Neuron (in vitro differentiated cells): ENCODE measurements around the gene ST6GALNAC6.

Experiments
- H2AFZ ChIP-seq: one replicate; pipeline ENCODE4 v1.6.1; 2013; ENCODE audit warnings: low read depth, mild to moderate bottlenecking, inconsistent platforms, low read length, moderate library complexity
- H3K27me3 ChIP-seq: one replicate; pipeline ENCODE4 v1.6.1; 2013; ENCODE audit warnings: low read length; ENCODE audit not compliant: insufficient read depth
- H3K36me3 ChIP-seq: one replicate; pipeline ENCODE4 v1.6.1; 2013; ENCODE audit warnings: low read length; ENCODE audit not compliant: insufficient read depth
- H3K4me1 ChIP-seq: one replicate; pipeline ENCODE4 v1.6.1; 2013; ENCODE audit warnings: low read length; ENCODE audit not compliant: insufficient read depth
- H3K4me3 ChIP-seq: 2 replicates; pipeline ENCODE4 v1.5.1; 2013; ENCODE audit warnings: mild to moderate bottlenecking, low read length, moderate library complexity
- H3K9me3 ChIP-seq: one replicate; pipeline ENCODE4 v1.6.1; 2013; ENCODE audit warnings: low read length

The ST6GALNAC6 gene, protein sequence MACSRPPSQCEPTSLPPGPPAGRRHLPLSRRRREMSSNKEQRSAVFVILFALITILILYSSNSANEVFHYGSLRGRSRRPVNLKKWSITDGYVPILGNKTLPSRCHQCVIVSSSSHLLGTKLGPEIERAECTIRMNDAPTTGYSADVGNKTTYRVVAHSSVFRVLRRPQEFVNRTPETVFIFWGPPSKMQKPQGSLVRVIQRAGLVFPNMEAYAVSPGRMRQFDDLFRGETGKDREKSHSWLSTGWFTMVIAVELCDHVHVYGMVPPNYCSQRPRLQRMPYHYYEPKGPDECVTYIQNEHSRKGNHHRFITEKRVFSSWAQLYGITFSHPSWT

DNA sequence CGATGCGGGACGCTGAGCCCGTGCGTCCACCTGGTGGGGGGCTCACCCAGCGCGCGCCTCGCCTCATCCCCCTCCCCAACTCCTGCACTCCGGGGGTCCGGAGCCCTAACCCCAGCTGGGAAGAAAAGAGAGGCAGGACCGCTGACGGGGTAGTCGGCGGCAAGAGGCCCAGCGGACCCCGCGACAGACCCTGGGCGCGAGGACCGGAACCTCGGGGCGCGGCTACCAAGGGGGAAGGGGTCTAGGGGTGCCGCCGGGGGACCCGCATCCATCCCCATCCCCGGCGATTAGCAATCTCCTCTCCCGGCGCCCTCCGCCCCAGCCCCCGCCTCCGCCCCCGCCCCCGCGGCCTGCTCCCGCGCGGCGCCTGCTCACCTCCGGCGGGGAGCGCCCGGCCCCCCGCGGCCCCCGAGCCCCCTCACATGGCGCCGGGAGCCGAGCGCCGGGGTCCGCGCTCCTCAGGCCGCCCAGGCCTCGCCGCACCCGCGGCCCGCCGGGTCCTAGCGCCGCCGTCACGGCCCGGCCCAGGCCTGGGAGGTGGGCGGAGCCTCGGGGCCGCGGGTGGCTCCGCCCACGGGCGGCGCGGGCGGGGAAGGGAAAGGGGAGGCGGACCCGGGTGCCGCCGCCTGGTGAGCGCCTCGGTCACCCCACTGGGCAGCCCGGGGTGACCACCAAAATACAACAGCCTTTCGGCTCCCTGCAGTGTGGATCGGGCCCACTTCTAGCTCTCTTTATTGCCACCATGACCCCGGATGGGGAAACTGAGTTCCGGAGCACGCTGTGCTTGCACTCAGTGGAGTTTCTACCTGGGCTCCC, at the start of gene ST6GALNAC6:
Gene ST6GALNAC6, minus strand, starts transcription at position 476 of the 816 bp plus-strand sequence. CDS start 1,622 bp downstream, outside the sequence.
- Histone ChIP-seq H3K4me1 (peaks cover 29% of the 10 kb centered on the region), H3K9me3 (peaks cover 12% of the 10 kb centered on the region), H3K36me3 (peaks cover 18% of the 10 kb centered on the region), H3K4me3 (peak within 1 kb of the TSS; percentile 73), H2AFZ (peak within 1 kb of the TSS; percentile 50), H3K27me3 (no peaks in the 10 kb centered on the region)

DNA sequence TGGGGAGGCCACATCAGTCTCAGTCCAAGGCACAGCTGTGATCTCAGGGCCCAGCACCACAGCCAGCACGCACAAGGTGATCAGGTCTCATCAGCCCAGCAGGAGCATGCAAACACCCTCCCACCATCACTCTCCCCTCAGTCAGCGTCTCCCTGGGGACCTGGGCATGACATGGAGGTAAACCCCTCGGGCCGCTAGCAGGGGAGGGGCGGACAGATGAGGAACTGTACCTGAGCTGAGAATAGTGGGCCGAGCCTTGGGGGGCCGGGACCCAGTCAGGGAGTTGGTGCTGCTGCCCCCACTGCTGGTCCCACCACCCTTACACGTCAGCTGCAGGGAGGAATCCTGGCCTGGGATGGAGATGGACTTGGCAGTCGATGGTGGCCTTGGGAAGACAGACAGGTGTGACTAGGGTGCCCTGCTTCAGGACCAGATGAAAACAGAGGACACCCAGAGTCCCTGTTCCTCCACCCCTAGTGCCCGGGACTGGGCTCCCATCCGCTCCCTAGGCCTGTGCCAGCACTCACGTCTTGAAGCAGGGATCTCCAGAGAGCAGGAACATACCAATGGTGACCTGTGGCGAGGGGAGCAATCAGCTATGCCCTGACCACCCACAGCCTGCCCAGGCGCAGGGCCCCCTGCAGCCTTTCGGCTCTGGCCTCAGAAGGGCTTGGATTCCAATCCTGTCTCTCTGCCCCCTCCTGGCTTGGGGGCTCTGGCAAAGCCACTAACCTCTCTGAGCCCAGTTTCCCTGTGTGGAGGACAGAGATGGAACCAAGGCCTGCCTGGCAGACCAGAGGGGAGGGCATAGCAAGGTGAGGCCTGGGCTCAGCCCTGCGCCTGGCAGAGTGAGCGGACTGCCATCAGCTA, 48.7 kb upstream of the ST6GALNAC6 start:
- H3K27me3 ChIP-seq: no peaks in the 10 kb centered on the region
- H3K36me3 ChIP-seq: peaks cover 19% of the 10 kb centered on the region
- H3K4me1 ChIP-seq: peaks cover 14% of the 10 kb centered on the region
- no peaks in the 10 kb centered on the region for H3K9me3 ChIP-seq
- H2AFZ ChIP-seq: no peak overlapping the region
- H3K4me3 ChIP-seq: no peak overlapping the region

DNA sequence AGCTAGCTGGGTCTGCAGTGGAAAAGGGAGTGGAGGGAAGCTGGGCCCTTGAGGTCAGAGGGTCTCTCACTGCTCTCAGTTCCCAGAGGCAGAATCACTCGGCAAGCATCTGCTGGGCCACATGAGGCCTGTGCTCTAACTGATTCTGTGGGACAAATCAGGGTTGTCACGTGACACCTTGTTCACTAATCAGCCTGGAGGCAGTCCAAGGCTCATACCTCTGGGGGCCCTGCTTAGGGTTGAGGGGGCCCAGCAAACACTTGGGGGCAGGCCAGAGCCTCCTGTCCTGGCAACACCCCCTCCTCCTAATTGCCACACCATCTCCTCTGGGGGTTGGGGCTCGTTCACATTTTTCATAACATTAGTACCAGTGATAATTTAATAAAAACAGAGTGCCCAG, 47.3 kb upstream of the ST6GALNAC6 start:
- peaks cover 16% of the 10 kb centered on the region for H3K4me1 ChIP-seq
- H3K27me3 ChIP-seq: no peaks in the 10 kb centered on the region
- no peak overlapping the region for H2AFZ ChIP-seq
- H3K4me3 ChIP-seq: no peak overlapping the region
- no peaks in the 10 kb centered on the region for H3K9me3 ChIP-seq
- peaks cover 27% of the 10 kb centered on the region for H3K36me3 ChIP-seq

DNA sequence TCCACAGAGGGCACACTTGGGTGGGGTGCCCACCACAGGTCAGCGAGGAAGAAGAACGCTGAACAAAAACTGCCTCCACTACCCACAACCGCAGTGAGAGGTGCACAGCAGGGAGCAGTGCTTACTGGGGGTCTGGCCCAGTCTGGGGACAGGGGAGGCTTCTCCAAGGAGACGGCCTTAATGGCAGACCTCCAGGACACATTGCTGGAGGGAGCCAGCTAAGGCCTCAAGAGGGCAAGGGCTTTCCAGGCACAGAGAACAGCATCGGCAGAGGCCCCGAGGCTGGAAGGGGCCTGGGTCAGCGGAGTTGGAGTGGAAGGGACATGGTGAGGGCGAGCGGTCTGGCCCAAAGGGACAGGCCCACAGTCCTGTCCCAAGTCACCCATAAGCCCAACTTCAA, 46.5 kb upstream of the ST6GALNAC6 start:
- no peak overlapping the region for H2AFZ ChIP-seq
- H3K4me1 ChIP-seq: peaks cover 12% of the 10 kb centered on the region
- H3K27me3 ChIP-seq: no peaks in the 10 kb centered on the region
- no peaks in the 10 kb centered on the region for H3K9me3 ChIP-seq
- no peak overlapping the region for H3K4me3 ChIP-seq
- H3K36me3 ChIP-seq: peaks cover 31% of the 10 kb centered on the region

DNA sequence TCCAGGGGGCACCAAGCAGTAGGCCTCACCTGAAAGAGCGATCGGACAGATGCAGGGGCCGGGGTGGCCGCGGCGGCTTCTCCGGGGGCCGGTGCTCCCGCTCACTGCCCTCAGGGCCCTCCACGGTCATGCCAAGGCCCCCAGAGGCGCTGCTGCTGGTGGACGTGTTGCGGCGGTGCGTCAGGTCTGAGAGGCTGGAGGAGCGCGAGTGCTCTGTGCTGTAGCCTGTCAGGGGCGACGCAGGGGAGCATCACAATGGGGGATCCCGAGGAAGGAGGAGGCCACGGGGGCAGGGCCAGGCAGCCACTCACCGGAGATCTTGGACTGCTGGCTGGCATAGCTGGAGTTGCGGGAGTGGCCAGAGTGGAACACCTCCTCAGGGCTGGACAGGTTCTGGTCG, 45.9 kb upstream of the ST6GALNAC6 start:
- Histone ChIP-seq H3K4me3 (no peak overlapping the region), H3K36me3 (peaks cover 37% of the 10 kb centered on the region), H3K4me1 (peaks cover 6% of the 10 kb centered on the region), H2AFZ (no peak overlapping the region), H3K27me3 (no peaks in the 10 kb centered on the region), H3K9me3 (no peaks in the 10 kb centered on the region)

DNA sequence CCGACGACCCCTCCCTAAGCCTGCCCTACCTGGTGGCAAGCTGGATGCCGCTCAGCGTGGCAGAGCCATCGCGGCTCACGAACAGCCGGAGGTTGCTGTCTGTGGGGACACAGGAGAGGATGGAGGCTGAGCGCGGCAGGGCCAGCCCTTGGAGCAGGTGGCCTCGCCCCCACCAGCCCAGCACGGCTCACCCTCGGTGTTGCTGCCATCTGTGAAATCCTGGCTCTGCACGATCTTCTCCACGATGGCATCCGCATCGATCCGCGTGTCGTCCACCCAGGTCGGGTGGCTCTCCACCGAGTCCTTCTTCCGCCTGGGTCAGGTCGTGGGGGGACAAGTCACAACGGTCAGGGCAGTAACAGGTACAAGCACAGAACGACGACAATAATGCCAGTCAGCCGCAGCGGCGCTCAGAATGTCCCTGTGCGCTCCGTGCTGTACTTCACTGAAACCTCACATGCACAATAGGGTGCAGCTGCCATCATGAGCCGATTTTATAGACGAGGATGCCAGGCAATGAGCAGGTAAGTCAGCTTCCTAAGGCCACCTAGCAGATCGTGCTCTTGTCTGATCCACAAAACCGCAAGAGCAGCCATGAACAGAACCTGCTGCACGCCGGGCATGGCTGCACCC, 45.3 kb upstream of the ST6GALNAC6 start:
- peaks cover 41% of the 10 kb centered on the region for H3K36me3 ChIP-seq
- peaks cover 2% of the 10 kb centered on the region for H3K4me1 ChIP-seq

DNA sequence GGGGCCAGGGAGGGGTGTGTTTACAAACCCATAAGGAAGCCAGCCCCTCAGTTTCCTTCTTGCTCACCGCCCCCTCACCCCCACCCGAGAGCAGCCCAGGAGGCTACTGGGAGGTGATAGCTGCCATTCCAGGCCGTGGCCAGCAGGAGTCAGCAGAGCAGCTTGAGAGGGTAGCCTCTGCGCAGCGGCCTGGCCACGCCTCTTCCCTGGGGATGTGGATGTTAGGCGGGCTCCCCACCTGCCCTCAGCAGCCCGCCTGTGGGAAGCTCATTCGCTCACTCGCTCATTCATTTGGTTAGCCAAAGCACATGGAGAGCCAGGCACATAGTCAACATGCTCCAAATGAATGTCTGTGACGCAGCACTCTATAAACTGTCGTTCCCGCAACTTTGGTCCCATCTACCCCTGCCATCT, 44.3 kb upstream of the ST6GALNAC6 start:
- H3K4me1 ChIP-seq: peaks cover 2% of the 10 kb centered on the region
- H3K27me3 ChIP-seq: no peaks in the 10 kb centered on the region
- H2AFZ ChIP-seq: no peak overlapping the region
- H3K4me3 ChIP-seq: no peak overlapping the region
- H3K9me3 ChIP-seq: no peaks in the 10 kb centered on the region
- peaks cover 41% of the 10 kb centered on the region for H3K36me3 ChIP-seq

More for the DNA sequence above, 45.3 kb upstream of the ST6GALNAC6 start:
- H3K27me3 ChIP-seq: no peaks in the 10 kb centered on the region
- no peaks in the 10 kb centered on the region for H3K9me3 ChIP-seq
- H2AFZ ChIP-seq: no peak overlapping the region
- H3K4me3 ChIP-seq: no peak overlapping the region

DNA sequence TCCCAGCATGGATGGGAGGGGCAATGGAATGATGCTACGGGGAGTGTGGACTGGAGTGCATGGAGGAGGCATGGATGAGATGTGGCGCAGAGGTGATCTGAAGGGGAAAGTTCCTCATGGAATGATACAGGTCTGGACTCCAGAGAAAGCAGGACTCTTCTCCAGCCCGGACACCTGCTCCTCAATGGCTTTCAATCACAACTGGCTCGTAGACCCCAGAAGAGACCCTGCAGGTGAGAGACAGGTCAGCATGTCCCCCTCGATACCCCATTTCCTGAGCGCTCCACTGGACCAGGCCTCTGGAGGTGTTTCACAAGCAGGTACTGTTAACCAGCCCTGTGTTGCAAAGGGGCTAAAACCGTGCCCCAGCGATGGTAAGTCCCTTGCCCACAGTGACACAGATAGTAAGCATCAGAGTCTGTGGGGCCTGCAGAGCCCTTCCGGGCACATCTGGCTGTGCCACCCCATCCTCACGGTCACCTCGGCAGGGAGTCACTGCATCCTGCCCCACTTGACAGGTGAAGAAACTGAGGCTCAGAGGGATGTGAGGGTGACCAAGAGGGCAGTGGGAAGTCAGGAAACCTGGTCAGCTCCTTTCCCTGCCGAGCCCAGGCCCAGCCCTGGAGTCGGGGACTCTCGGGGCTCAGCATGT, 43.7 kb upstream of the ST6GALNAC6 start:
- no peak overlapping the region for H2AFZ ChIP-seq
- no peak overlapping the region for H3K4me3 ChIP-seq

DNA sequence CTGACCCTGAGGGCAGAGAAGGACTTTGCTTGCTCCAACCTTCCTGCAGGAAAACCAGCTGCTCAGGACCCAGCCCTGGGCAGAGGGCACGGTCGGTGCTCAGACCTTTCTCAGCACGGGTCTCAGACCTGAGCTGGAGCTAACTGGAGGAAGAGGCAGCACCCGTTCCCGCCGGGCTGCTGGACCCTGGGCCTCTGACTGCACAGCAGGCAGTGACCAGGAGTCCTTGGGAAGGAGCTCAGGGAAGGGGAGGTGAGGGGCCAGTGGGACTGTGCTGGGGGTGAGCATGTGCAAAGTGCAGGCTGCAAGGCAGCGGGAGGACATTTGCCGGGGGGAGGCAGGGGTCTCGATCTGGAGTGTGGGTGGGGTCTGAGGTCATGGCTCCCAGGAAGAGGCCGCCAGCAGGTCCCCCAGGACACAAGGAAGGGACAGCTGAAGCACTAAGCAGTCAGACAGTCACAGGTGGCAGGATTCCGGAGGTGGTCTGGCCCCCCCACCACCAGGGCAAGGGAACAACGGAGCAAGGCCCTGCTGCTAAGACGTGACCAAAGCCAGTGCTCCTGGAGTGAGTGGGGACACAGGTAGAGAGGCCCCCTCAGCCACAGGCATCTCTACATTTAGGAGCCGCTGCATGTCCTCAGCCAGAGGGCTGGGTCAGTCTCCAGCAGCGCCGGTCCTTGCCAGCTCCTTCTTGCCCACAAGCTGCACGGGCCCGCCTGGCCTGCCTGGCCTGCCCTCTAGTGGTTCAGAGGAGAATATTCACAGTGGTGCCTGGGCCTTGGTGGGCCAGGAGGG, 43.0 kb upstream of the ST6GALNAC6 start:
- Histone ChIP-seq H3K27me3 (no peaks in the 10 kb centered on the region), H3K4me3 (no peak overlapping the region), H3K9me3 (no peaks in the 10 kb centered on the region), H2AFZ (no peak overlapping the region), H3K36me3 (peaks cover 37% of the 10 kb centered on the region), H3K4me1 (peaks cover 2% of the 10 kb centered on the region)

More for the DNA sequence above, 43.7 kb upstream of the ST6GALNAC6 start:
- Histone ChIP-seq H3K27me3 (no peaks in the 10 kb centered on the region), H3K36me3 (peaks cover 40% of the 10 kb centered on the region), H3K9me3 (no peaks in the 10 kb centered on the region), H3K4me1 (peaks cover 2% of the 10 kb centered on the region)

DNA sequence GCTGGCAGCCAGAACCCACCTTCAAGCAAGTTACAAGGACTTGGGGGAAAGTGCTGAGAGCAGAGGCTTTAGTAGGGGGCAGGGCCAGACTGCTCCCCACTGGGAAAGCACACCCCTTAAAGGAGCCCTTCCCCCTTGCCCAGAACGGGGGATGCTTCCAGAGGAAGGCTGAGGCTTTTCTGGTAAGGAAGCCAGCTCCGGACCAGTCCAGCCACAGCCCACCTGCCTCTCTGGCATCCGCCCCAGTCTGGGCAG, 42.5 kb upstream of the ST6GALNAC6 start:
- no peaks in the 10 kb centered on the region for H3K9me3 ChIP-seq
- peaks cover 37% of the 10 kb centered on the region for H3K36me3 ChIP-seq
- peaks cover 5% of the 10 kb centered on the region for H3K4me1 ChIP-seq
- no peak overlapping the region for H2AFZ ChIP-seq
- H3K4me3 ChIP-seq: no peak overlapping the region
- H3K27me3 ChIP-seq: no peaks in the 10 kb centered on the region

DNA sequence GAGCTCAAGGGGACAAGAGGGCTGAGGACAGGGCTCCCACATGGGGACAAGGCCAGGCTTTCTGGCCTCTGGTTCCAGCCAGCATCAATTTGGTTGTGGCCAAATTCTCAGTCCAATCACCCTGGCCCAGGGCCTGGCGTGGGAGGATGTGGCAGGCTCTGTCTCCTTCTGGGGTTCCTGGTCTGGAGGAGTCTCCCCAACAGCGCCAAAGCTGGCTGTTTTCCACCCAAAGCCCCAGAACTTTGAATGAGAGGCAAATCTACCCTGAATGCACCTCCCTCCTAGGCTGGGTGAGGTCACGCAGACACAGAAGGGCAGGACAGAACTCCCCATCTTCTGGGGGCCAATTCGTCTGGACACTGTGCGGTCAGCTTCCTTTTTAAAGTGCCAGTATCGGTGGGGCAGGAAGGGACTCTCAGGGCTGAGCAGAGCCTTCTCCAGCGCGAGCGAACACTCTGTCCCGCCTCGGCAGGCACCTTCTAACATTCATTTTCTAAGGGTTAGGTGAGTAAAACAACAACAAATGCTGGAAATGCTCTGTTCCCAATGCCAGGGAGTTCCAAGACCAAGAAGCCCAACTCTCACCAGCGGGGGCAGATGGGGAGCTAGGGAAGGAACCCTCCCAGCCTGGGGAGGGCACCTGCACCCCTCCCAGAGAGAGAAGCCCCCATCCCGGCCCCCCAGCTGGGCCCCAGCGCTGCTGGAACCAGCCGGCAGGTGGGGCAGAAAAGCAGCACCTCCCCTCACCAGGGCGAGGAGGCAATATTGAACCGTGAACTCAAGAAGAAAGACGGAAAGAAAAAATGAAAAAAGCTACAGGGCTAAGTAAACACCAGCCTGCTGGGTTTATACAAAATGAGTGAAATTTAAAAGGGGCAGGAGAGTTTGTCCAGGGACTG, 41.9 kb upstream of the ST6GALNAC6 start:
- no peak overlapping the region for H2AFZ ChIP-seq
- H3K27me3 ChIP-seq: no peaks in the 10 kb centered on the region
- no peaks in the 10 kb centered on the region for H3K9me3 ChIP-seq
- H3K4me1 ChIP-seq: peaks cover 11% of the 10 kb centered on the region
- peaks cover 37% of the 10 kb centered on the region for H3K36me3 ChIP-seq
- no peak overlapping the region for H3K4me3 ChIP-seq
